ENCODE data around the gene MAP1LC3B. TPM values are rescaled to one million over a fixed set of nuclear protein-coding genes. Genes with fewer than 3 reads are reported as not detected.
"Not testable (repeated sequence)": the region's sequence is repeated elsewhere in the genome, so short reads cannot be mapped to it uniquely, and the experiment has no call there.

MAP1LC3B gene
- polyA plus RNA-seq, 2 of the 4 experiments (the other 2 are of a cell fraction): 52.3 to 94.1 TPM

DNA sequence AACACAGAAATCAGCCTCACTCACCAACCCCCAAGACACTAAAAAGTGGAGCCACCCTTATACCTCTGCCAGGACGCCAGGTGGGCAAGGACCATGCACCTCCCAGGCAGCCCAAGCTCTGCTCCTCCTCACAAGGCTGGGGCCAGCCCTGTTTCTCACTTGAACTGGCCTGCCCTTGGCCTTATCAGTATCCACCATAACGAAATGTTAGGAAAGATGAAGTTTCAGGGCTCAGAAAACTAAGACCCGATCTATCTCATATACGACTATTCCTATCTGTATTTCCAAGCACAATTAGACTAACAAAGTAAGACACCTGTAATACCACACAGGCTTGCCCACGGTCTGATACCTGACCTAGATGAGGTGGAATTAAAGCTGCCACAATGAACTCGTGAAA, 15.5 kb upstream of the MAP1LC3B start:
- TF ChIP-seq FOSB (CRISPR knock-in tag; IDR thresholded peaks at IDR 0.05): no peak
- no peak for TF ChIP-seq HEYL (CRISPR knock-in tag; IDR thresholded peaks at IDR 0.05)
- TF ChIP-seq RFX5 (IDR thresholded peaks at IDR 0.05): no peak
- no peak for TF ChIP-seq FOXS1 (CRISPR knock-in tag; IDR thresholded peaks at IDR 0.05)
- TF ChIP-seq TP53 (CRISPR knock-in tag; IDR thresholded peaks at IDR 0.05): no peak
- no peak for TF ChIP-seq SMC3 (IDR thresholded peaks at IDR 0.05)
- no peak for TF ChIP-seq MAZ (IDR thresholded peaks at IDR 0.05; ENCODE audit: borderline replicate concordance, low read depth, low read length)
- no peak for TF ChIP-seq EHF (CRISPR knock-in tag; IDR thresholded peaks at IDR 0.05)
- TF ChIP-seq KDM1A (IDR thresholded peaks at IDR 0.05; ENCODE audit: low read depth): no peak
- TF ChIP-seq KDM5A (IDR thresholded peaks at IDR 0.05): no peak
- TF ChIP-seq RCOR1 (IDR thresholded peaks at IDR 0.05; ENCODE audit: low read depth, low read length): no peak
- no peak for TF ChIP-seq GATA3 (IDR thresholded peaks at IDR 0.05; ENCODE audit: borderline replicate concordance)
- no peak for TF ChIP-seq ESRRA (IDR thresholded peaks at IDR 0.05; ENCODE audit: borderline replicate concordance, low read length)
- TF ChIP-seq ZFP36 (IDR thresholded peaks at IDR 0.05; ENCODE audit: borderline replicate concordance, partially characterized antibody): no peak
- no peak for TF ChIP-seq EHMT2 (IDR thresholded peaks at IDR 0.05; ENCODE audit: low read depth)
- no peak for TF ChIP-seq REST (IDR thresholded peaks at IDR 0.05)
- TF ChIP-seq POLR2AphosphoS2 (conservative IDR thresholded peaks at IDR 0.05; ENCODE audit: low read length): no peak
- TF ChIP-seq, protein P1, sequence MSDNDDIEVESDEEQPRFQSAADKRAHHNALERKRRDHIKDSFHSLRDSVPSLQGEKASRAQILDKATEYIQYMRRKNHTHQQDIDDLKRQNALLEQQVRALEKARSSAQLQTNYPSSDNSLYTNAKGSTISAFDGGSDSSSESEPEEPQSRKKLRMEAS (IDR thresholded peaks at IDR 0.05): no peak
- DNase-seq (ENCODE audit: low read depth in 1 of 2, low spot score in 1 of 2) (no peak), FAIRE-seq (no peak), ATAC-seq (no peak)
- ChIA-PET POLR2A (no interaction called here), CTCF (interaction anchor here (0.7 to 0.9 kb wide), 2 partner anchors 53 to 250 kb away, joined by 3 read pairs; no protein-coding TSS in a partner anchor)
- 88% methylated on average over 6 of the region's 6 CpGs for WGBS (ENCODE audit: missing lambda C conversion rate)
- Histone ChIP-seq H3K4me2 (no peak overlapping the region), H3K4me1 (peaks cover 30% of the 10 kb centered on the region), H3K4me3 (no peak overlapping the region), H3K9me3 (no peaks in the 10 kb centered on the region), H3K27ac (no peak overlapping the region)

DNA sequence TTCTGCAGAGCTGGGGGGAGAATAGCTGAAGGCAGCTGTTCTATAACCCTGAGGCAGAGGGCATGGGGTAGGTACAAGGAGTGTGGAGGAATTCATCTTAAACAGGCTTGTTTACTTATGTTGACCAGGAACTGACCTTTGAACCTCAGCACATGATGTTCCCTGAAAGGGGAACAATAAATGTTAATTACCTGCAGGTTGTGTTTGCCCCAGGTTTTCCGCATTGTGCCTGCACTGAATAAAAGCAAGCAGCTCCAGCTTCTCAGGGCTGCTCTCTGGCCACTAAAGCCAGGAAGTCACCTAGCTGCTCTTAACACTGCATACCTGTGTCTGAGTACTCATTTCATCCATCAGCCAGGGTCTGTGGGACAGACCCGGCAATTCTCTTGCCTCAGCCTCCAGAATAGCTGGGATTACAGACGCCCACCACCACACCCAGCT, 12.8 kb upstream of the MAP1LC3B start:
- WGBS (ENCODE audit: missing lambda C conversion rate): 72% methylated on average over 3 of the region's 3 CpGs
- CTCF ChIA-PET: interaction anchor here (4.0 kb wide), 1 partner anchor 257 kb away, joined by 18 read pairs; no protein-coding TSS in a partner anchor
- POLR2A ChIA-PET: not testable (repeated sequence)

DNA sequence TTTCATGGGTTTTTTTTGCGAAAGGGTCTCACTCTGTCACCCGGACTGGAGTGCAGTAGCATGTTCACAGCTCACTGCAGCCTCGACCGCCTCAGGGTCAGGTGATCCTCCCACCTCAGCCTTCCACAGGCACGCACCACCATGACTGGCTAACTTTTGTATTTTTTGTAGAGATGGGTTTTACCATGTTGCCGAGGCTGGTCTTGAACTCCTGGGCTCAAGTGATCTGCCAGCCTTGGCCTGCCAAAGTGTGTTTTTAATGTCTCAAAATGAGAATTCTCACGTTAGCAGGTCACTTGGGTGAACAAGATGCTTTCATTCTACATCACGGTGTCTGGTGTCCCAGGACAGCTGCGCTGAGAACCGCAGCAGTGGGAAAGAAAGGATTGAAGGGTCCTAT, 11.7 kb upstream of the MAP1LC3B start:
- DNase-seq (ENCODE audit: low read depth in 1 of 2, low spot score in 1 of 2) (no peak), ATAC-seq (no peak), FAIRE-seq (no peak)
- Histone ChIP-seq H3K4me1 (peaks cover 43% of the 10 kb centered on the region), H3K9me3 (no peaks in the 10 kb centered on the region), H3K4me3 (no peak overlapping the region), H3K27ac (no peak overlapping the region), H3K4me2 (no peak overlapping the region)
- POLR2A ChIA-PET: interaction anchor here (0.6 kb wide), 1 partner anchor 1180 kb away, joined by 13 read pairs; no protein-coding TSS in a partner anchor
- CTCF ChIA-PET: interaction anchor here (0.8 to 4.0 kb wide), 2 partner anchors 57 to 256 kb away, joined by 3 to 18 read pairs; no protein-coding TSS in a partner anchor
- TF ChIP-seq, protein P2, sequence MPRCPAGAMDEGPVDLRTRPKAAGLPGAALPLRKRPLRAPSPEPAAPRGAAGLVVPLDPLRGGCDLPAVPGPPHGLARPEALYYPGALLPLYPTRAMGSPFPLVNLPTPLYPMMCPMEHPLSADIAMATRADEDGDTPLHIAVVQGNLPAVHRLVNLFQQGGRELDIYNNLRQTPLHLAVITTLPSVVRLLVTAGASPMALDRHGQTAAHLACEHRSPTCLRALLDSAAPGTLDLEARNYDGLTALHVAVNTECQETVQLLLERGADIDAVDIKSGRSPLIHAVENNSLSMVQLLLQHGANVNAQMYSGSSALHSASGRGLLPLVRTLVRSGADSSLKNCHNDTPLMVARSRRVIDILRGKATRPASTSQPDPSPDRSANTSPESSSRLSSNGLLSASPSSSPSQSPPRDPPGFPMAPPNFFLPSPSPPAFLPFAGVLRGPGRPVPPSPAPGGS (IDR thresholded peaks at IDR 0.05): no peak
- no peak for TF ChIP-seq MYC (IDR thresholded peaks at IDR 0.05; ENCODE audit: borderline replicate concordance, low read length)
- TF ChIP-seq ZSCAN20 (CRISPR knock-in tag; IDR thresholded peaks at IDR 0.05): no peak
- no peak for TF ChIP-seq CHD4 (IDR thresholded peaks at IDR 0.05; ENCODE audit: borderline replicate concordance)
- TF ChIP-seq HOXB13 (CRISPR knock-in tag; IDR thresholded peaks at IDR 0.05; ENCODE audit: low read depth): no peak
- no peak for TF ChIP-seq HES2 (IDR thresholded peaks at IDR 0.05)
- WGBS (ENCODE audit: missing lambda C conversion rate): 91% methylated on average over 10 of the region's 10 CpGs

More for the DNA sequence above, 12.8 kb upstream of the MAP1LC3B start:
- H3K9me3 ChIP-seq; DNase-seq (ENCODE audit: low read depth in 1 of 2, low spot score in 1 of 2); FAIRE-seq; H3K4me3 ChIP-seq; ATAC-seq; H3K27ac ChIP-seq: not testable (repeated sequence)
- Histone ChIP-seq H3K4me1 (peaks cover 38% of the 10 kb centered on the region), H3K4me2 (peak overlapping the region; percentile 39)

All from A549 (cell line).